Stomach (tissue), 9 donors: ENCODE data around the gene ENO3. TPM values are rescaled to one million over a fixed set of nuclear protein-coding genes. Genes with fewer than 3 reads are reported as not detected.
A peak's percentile ranks its signal among the peaks of the same experiment; 100 is the strongest.

ENCODE experiments used
- DNase-seq, 2 donors: peaks; one replicate each; pipeline versions ENCODE4 v3.0.0 to v3.0.0-alpha.2; 2013 to 2019
- H3K27ac ChIP-seq, 5 donors: fragments of 200-600 bp in 4 of 5; sonication (generic) in 4 of 5; one replicate each; pipeline ENCODE4 v1.5.1; 2013 to 2019; ENCODE audit warnings: mild to moderate bottlenecking in 1 of 5, moderate library complexity in 1 of 5
- H3K27me3 ChIP-seq, 3 donors: fragments of 200-600 bp; sonication (generic); one replicate each; pipeline ENCODE4 v1.5.1; 2017 to 2019; ENCODE audit warnings: mixed run types in 1 of 3
- H3K36me3 ChIP-seq, 4 donors: fragments of 200-600 bp; sonication (generic); 1 replicate in 3 of 4; 2 replicates in 1 of 4; pipeline ENCODE4 v1.5.1; 2016 to 2019
- H3K4me1 ChIP-seq, 4 donors: fragments of 200-600 bp; sonication (generic); one replicate each; pipeline ENCODE4 v1.5.1; 2016 to 2019
- H3K4me3 ChIP-seq, 4 donors: fragments of 200-600 bp; sonication (generic) in 3 of 4; one replicate each; pipeline ENCODE4 v1.5.1; 2016 to 2019; ENCODE audit warnings: mild to moderate bottlenecking in 1 of 4
- H3K9me3 ChIP-seq, 4 donors: fragments of 200-600 bp; sonication (generic); one replicate each; pipeline ENCODE4 v1.5.1; 2016 to 2019
- EP300 ChIP-seq: sonication (generic); formaldehyde crosslinking; IDR thresholded peaks from one replicate; pipeline ENCODE4 v1.6.1; 2017; ENCODE audit warnings: antibody characterized with exemption
- POLR2A ChIP-seq, 4 donors: fragments of 450-650 bp; IDR thresholded peaks; one replicate each; pipeline ENCODE4 v1.6.1; 2016; ENCODE audit warnings: antibody characterized with exemption in 4 of 4, control low read depth in 2 of 4, mild to moderate bottlenecking in 1 of 4, moderate library complexity in 1 of 4
- POLR2AphosphoS5 ChIP-seq, 3 donors: sonication (generic); formaldehyde crosslinking; IDR thresholded peaks; one replicate each; pipeline ENCODE4 v1.6.1; 2016; ENCODE audit warnings: antibody characterized with exemption in 3 of 3
- WGBS, 5 donors: extraction: QIAGEN DNeasy Blood & Tissue Kit in 3 of 5; methylation state at CpG; one replicate each; pipeline versions ENCODE4 v1.1.5 to v1.1.7; 2013 to 2018; 5-methylcytosine and 5-hydroxymethylcytosine counted together
- intact Hi-C: fragments of 100-400 bp; cut with DNase I; formaldehyde crosslinking; loops from one replicate; pipeline ENCODE4 v1.15.1; 2023; ENCODE audit warnings: low total_unique reads
- polyA plus RNA-seq, 3 donors: library from polyadenylated mRNA; stranded (reverse); fragments of 200-250 nt; gene quantifications; one replicate each; pipeline ENCODE4 v1.2.3, GENCODE V29; 2013
- total RNA-seq, 5 donors: library from RNA; depleted of rRNA; stranded (reverse); fragments of >200 nt; gene quantifications; one replicate each; pipeline versions ENCODE4 v1.1.0 to v1.2.3, GENCODE V29; 2014 to 2016
- TF ChIP-seq, protein P1 (sequence below), 7 experiments: fragments of 450-650 bp in 4 of 7; fragments of 200-600 bp in 3 of 7; sonication (generic) in 3 of 7; IDR thresholded peaks; one replicate each; pipeline ENCODE4 v1.5.1; 2016 to 2019; ENCODE audit warnings: antibody characterized with exemption in 7 of 7, control low read depth in 2 of 7, mild to moderate bottlenecking in 1 of 7
- donor health status: healthy with polysubstance abuse.
- donor health status: Bipolar disorder and iron deficiency.
- donor health status: healthy.

ENO3 gene
- total and polyA plus RNA-seq, 8 donors: 1.8 to 12.1 (median 9.3) TPM; not detected in 1

DNA sequence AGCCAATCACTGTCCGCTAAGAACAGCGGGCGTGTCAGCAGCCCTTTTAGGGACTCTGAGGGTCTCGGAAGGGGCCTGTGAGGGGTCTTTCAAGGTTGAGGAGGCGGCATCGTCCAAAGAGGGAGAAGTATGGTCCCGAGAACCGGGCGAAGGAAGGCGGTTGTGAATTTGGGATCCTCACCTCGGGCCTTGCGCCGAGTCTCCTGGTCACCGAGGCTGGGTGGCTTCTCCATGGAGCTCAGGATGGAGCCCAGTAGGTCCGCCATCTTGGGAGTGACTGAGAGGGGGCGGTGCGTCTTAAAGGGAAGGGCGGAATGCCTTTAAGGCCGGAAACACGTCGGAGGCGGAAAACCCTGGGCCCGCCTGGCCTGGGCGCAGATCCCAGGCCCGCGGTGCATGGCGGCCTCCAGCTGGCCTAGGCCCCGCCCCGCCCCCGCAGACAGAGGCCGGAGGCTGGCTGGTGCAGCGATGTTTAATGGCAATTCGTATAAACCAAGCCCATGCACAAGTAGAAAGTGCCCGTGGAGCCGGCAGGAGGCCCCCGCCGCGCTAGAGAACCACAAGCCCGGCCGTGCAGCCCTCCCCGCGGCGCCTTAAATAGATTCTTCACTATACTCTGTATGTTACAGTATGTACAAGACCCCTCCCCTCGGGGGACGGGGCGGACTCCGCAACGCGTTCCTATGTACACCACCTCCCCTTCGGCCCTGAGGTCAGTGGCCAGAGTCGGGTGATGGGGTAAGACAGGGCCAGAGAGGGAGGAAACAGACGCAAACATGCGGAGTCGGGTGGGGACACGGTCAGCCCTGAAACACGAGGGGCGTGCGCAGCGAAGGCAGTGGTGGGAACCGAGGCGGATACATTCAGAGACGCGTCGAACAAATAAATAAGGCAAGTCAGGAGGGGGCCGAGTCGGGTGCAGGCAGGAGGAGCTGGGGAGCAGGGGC, 16.9 kb downstream of the ENO3 start, which contains the start of gene SPAG7:
SPAG7 (minus strand) TSS at position 279 of the 947 bp plus-strand sequence; CDS start at position 266, 13 bp downstream.
- intact Hi-C loops: no loop called here

DNA sequence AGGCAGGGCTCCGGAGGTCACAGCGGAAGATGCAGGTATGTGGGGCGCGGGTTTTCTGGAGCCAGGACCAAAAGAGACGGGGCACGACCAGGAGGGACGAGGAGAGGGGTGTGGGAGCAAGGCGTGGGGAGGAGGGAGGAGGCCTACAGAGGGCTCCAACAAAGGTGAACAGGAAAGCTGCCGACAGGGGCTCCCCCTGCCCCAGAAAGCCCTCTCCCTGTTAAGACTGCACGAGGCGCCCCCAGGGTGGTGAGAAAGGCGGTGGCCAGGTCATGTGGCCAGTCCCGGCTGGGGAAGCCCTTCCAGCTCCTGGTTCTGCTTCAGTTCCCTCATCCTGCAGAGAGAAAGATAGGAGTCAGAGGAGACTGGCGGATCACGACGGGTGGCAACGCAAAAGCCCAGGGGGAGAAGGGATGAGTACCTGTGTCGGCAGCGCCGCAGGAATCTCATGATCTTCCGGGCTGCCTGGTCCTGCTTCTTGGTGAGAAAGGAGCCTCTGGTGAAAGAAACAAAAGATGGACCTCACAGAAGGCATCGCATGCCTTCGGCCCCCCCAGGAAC, 17.6 kb downstream of the ENO3 start:
- Histone ChIP-seq H3K4me3 (peak overlapping the region; percentile 64 to 74 (median 66)), H3K36me3 (peaks cover 25 to 47% (median 45%) of the 10 kb centered on the region in 4 donors), H3K4me1 (peaks cover 28 to 55% (median 39%) of the 10 kb centered on the region in 4 donors), H3K9me3 (no peaks in the 10 kb centered on the region), H3K27me3 (no peaks in the 10 kb centered on the region), H3K27ac (peak overlapping the region; percentile 93 to 97 (median 94))
- DNase-seq: peak in 1 of 2 donors; percentile 54
- intact Hi-C loops: no loop called here
- WGBS, 5 donors: 21 to 30% (median 27%) methylated on average over 22 to 23 of the region's 23 CpGs
- TF ChIP-seq POLR2A (IDR thresholded peaks at IDR 0.05) (no peak), EP300 (no peak), POLR2AphosphoS5 (IDR thresholded peaks at IDR 0.05) (no peak)
- TF ChIP-seq, protein P1, sequence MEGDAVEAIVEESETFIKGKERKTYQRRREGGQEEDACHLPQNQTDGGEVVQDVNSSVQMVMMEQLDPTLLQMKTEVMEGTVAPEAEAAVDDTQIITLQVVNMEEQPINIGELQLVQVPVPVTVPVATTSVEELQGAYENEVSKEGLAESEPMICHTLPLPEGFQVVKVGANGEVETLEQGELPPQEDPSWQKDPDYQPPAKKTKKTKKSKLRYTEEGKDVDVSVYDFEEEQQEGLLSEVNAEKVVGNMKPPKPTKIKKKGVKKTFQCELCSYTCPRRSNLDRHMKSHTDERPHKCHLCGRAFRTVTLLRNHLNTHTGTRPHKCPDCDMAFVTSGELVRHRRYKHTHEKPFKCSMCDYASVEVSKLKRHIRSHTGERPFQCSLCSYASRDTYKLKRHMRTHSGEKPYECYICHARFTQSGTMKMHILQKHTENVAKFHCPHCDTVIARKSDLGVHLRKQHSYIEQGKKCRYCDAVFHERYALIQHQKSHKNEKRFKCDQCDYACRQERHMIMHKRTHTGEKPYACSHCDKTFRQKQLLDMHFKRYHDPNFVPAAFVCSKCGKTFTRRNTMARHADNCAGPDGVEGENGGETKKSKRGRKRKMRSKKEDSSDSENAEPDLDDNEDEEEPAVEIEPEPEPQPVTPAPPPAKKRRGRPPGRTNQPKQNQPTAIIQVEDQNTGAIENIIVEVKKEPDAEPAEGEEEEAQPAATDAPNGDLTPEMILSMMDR (IDR thresholded peaks at IDR 0.05): no peak

More for the DNA sequence above, 16.9 kb downstream of the ENO3 start, which contains the start of gene SPAG7:
- DNase-seq: peak; percentile 96 to 99
- Histone ChIP-seq H3K36me3 (peaks cover 19 to 40% (median 38%) of the 10 kb centered on the region in 4 donors), H3K4me1 (peaks cover 28 to 47% (median 39%) of the 10 kb centered on the region in 4 donors), H3K27me3 (no peaks in the 10 kb centered on the region), H3K27ac (peak within 1 kb of the TSS; percentile 93 to 97 (median 94)), H3K4me3 (peak within 1 kb of the TSS; percentile 64 to 74 (median 66)), H3K9me3 (no peaks in the 10 kb centered on the region)
- TF ChIP-seq POLR2AphosphoS5 (IDR thresholded peaks at IDR 0.05) (peak; percentile 90 to 95 (median 93)), POLR2A (IDR thresholded peaks at IDR 0.05) (peak in 1 of 4 donors; percentile 43), EP300 (peak; percentile 9)
- TF ChIP-seq, protein P1 (IDR thresholded peaks at IDR 0.05): no peak
- 0 to 1% (median 0%) methylated on average over 42 to 66 of the region's 66 CpGs for WGBS, 5 donors

DNA sequence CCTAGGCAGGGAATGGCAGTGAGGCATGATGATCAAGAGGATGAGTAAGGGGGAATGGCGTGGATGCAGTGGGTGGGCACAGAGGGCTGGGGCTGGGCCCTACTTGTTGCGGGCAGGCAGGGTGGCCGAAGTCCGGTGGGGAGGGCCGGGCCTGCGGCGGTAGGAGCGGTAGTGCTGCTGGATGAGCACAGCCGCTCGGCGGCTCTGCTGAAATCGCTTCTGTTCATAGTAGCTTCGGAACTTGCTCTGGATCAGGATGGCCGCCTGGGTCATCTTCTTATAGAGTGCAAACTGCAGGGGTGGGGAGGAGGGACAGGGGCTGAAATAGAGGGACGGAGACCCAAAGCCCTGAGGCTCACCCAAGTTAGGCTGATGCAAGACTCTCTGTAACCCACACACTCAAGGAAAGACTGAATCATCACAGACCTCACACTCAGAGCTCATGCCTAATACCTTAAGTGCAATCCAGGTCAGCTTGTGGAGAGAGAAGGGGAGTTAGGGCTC, 18.2 kb downstream of the ENO3 start:
- no peak for DNase-seq
- peak overlapping the region; percentile 93 to 97 (median 94) for H3K27ac ChIP-seq
- H3K36me3 ChIP-seq: peaks cover 30 to 53% (median 50%) of the 10 kb centered on the region in 4 donors
- H3K9me3 ChIP-seq: no peaks in the 10 kb centered on the region
- 59 to 77% (median 71%) methylated on average over 15 of the region's 15 CpGs for whole genome bisulfite sequencing, 5 donors
- TF ChIP-seq POLR2AphosphoS5 (IDR thresholded peaks at IDR 0.05): peak; percentile 9 to 54 (median 18)
- TF ChIP-seq POLR2A (IDR thresholded peaks at IDR 0.05): no peak
- H3K27me3 ChIP-seq: no peaks in the 10 kb centered on the region
- H3K4me3 ChIP-seq: peak overlapping the region; percentile 64 to 74 (median 66)
- peaks cover 28 to 60% (median 39%) of the 10 kb centered on the region in 4 donors for H3K4me1 ChIP-seq
- intact Hi-C loops: no loop called here

DNA sequence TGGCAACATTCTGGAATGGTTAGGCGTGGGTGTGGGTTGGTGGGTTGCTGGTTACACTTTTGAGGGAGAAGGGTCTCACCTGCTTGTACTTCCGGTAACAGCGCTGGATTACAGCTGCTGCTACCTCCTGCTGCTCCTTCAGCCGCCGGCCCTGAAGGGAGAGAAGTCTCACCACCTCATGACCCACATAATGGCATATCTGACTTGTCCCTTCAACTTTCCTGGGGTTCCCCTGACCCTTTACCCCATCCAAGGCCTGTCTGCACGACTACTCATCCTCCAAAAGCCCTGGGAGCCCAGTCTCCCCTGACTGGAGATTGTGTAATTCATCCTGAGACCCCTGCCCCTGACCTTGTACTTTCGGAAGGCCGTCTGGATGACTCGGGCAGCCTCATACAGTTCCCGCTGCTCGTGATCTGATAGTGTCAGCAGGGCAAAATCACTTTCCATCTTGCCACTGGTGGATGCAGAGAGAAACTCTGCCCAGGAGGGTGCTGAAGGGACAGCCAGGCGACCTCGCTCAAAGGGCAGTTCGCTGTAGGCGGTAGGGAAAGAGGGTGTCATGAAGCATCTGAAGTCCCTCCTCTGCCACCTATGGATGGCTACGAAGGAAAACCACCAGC, 18.7 kb downstream of the ENO3 start:
- no peaks in the 10 kb centered on the region for H3K9me3 ChIP-seq
- H3K27ac ChIP-seq: peak overlapping the region; percentile 3 to 97 (median 93)
- WGBS, 5 donors: 73 to 84% (median 77%) methylated on average over 14 to 16 of the region's 16 CpGs
- H3K36me3 ChIP-seq: peaks cover 32 to 58% (median 56%) of the 10 kb centered on the region in 4 donors
- TF ChIP-seq, protein P1 (IDR thresholded peaks at IDR 0.05): no peak
- TF ChIP-seq EP300: no peak
- TF ChIP-seq POLR2AphosphoS5 (IDR thresholded peaks at IDR 0.05): no peak
- TF ChIP-seq POLR2A (IDR thresholded peaks at IDR 0.05): no peak
- intact Hi-C loops: loop anchor here (10.0 kb wide), 2 partner anchors 65 to 95 kb away; partner anchors contain the start of gene CHRNE
- H3K4me3 ChIP-seq: peak overlapping the region in 1 of 4 donors; percentile 64
- peaks cover 28 to 65% (median 39%) of the 10 kb centered on the region in 4 donors for H3K4me1 ChIP-seq
- DNase-seq: no peak
- H3K27me3 ChIP-seq: no peaks in the 10 kb centered on the region
